Neural cell (in vitro differentiated cells): Measurements from ENCODE around the gene CLHC1. TPM values are rescaled to one million over a fixed set of nuclear protein-coding genes. Genes with fewer than 3 reads are reported as not detected.

Experiments
- H2AFZ ChIP-seq: fragments of 200-600, 300-800 bp; sonication (generic), shearing (Covaris generic); 2 replicates; pipeline ENCODE4 v1.6.0; 2014; ENCODE audit warnings: low read depth, mild to moderate bottlenecking, antibody characterized with exemption, low read length, moderate library complexity
- H3F3A ChIP-seq: fragments of 200-600 bp; shearing (Covaris generic); 2 replicates; pipeline ENCODE4 v1.6.1; 2016; ENCODE audit warnings: mild to moderate bottlenecking, moderate library complexity, mixed read lengths, antibody characterized with exemption, low read length; ENCODE audit not compliant: insufficient read depth, poor library complexity, severe bottlenecking
- H3K27ac ChIP-seq: fragments of 200-600, 300-800 bp; sonication (generic), shearing (Covaris generic); 2 replicates; pipeline ENCODE4 v1.5.1; 2014; ENCODE audit warnings: mild to moderate bottlenecking, low read length, moderate library complexity
- H3K27me3 ChIP-seq: fragments of 300-800, 200-600 bp; sonication (generic), shearing (Covaris generic); 2 replicates; pipeline ENCODE4 v1.6.0; 2014; ENCODE audit warnings: mild to moderate bottlenecking, low read depth, low read length, moderate library complexity; ENCODE audit not compliant: insufficient read depth
- H3K36me3 ChIP-seq: fragments of 300-800, 200-600 bp; sonication (generic), shearing (Covaris generic); 2 replicates; pipeline ENCODE4 v1.5.1; 2014; ENCODE audit warnings: mild to moderate bottlenecking, antibody characterized with exemption, low read length, moderate library complexity; ENCODE audit not compliant: insufficient read depth
- H3K4me2 ChIP-seq: fragments of 300-800, 200-600 bp; sonication (generic), shearing (Covaris generic); 2 replicates; pipeline ENCODE4 v1.6.0; 2014; ENCODE audit warnings: mild to moderate bottlenecking, low read length
- H3K4me3 ChIP-seq: fragments of 300-800, 200-600 bp; sonication (generic), shearing (Covaris generic); 2 replicates; pipeline ENCODE4 v1.5.1; 2014; ENCODE audit warnings: mild to moderate bottlenecking, low read length, moderate library complexity
- H3K79me2 ChIP-seq: fragments of 200-600 bp; shearing (Covaris generic); replicated peaks from 2 replicates; pipeline ENCODE4 v1.6.0; 2014; ENCODE audit warnings: mild to moderate bottlenecking, low read length, moderate library complexity; ENCODE audit not compliant: insufficient read depth
- H3K9ac ChIP-seq: fragments of 300-800, 200-600 bp; sonication (generic), shearing (Covaris generic); 2 replicates; pipeline ENCODE4 v1.6.1; 2016; ENCODE audit warnings: mild to moderate bottlenecking, low read length, mixed read lengths
- H3K9me2 ChIP-seq: fragments of 200-600 bp; shearing (Covaris generic); 2 replicates; pipeline ENCODE4 v1.6.1; 2016; ENCODE audit warnings: mild to moderate bottlenecking, low read length, mixed read lengths; ENCODE audit not compliant: insufficient read depth
- H3K9me3 ChIP-seq: fragments of 200-600, 300-800 bp; sonication (generic), shearing (Covaris generic); 2 replicates; pipeline ENCODE4 v1.6.1; 2016; ENCODE audit warnings: mild to moderate bottlenecking, mixed run types, low read length, moderate library complexity, mixed read lengths
- H4K20me1 ChIP-seq: fragments of 200-600 bp; shearing (Covaris generic); 2 replicates; pipeline ENCODE4 v1.6.1; 2016; ENCODE audit warnings: mild to moderate bottlenecking, mixed run types; ENCODE audit not compliant: insufficient read depth
- CTCF ChIP-seq: fragments of 450-650 bp; IDR thresholded peaks from 2 replicates; pipeline ENCODE4 v1.5.1; 2014; ENCODE audit warnings: antibody characterized with exemption, mild to moderate bottlenecking, moderate library complexity; ENCODE audit not compliant: poor library complexity, severe bottlenecking
- EP300 ChIP-seq: fragments of 450-650 bp; conservative IDR thresholded peaks from 2 replicates; pipeline ENCODE4 v1.6.1; 2014; ENCODE audit warnings: antibody characterized with exemption, mild to moderate bottlenecking, moderate library complexity; ENCODE audit not compliant: poor library complexity, severe bottlenecking
- EZH2 ChIP-seq: fragments of 200-600, 300-800 bp; shearing (Covaris generic), sonication (generic); IDR thresholded peaks from 2 replicates; pipeline ENCODE4 v1.6.1; 2014; ENCODE audit warnings: antibody characterized with exemption, low read length, borderline replicate concordance, mild to moderate bottlenecking; ENCODE audit not compliant: insufficient read depth, poor library complexity, severe bottlenecking
- MXI1 ChIP-seq: fragments of 450-650 bp; conservative IDR thresholded peaks from 2 replicates; pipeline ENCODE4 v1.6.1; 2014; ENCODE audit warnings: antibody characterized with exemption, mild to moderate bottlenecking; ENCODE audit not compliant: poor library complexity, severe bottlenecking
- POLR2AphosphoS5 ChIP-seq: IDR thresholded peaks from 2 replicates; pipeline ENCODE4 v1.6.1; 2012
- RAD21 ChIP-seq: fragments of 450-650 bp; conservative IDR thresholded peaks from 2 replicates; pipeline ENCODE4 v1.6.1; 2014; ENCODE audit warnings: antibody characterized with exemption, mild to moderate bottlenecking, moderate library complexity
- SMC3 ChIP-seq: fragments of 450-650 bp; conservative IDR thresholded peaks from 2 replicates; pipeline ENCODE4 v1.6.1; 2014; ENCODE audit warnings: antibody characterized with exemption, mild to moderate bottlenecking, moderate library complexity; ENCODE audit not compliant: poor library complexity
- TAF1 ChIP-seq: IDR thresholded peaks from 2 replicates; pipeline ENCODE4 v1.6.1; 2012; ENCODE audit warnings: low read depth
- polyA plus RNA-seq: library from polyadenylated mRNA; depleted of rRNA; stranded (reverse); fragments of >200 nt; gene quantifications from 2 replicates; pipeline ENCODE4 v1.2.3, GENCODE V29; 2014
- TF ChIP-seq, protein P1 (sequence below): IDR thresholded peaks from 2 replicates; pipeline ENCODE4 v1.6.1; 2012; ENCODE audit warnings: borderline replicate concordance

CLHC1 gene
- polyA plus RNA-seq, 1 donor from 2014 or later = 43.6 TPM

- Histone ChIP-seq H2AFZ (no peak overlapping the region), H3K4me2 (no peak overlapping the region), H3K27ac (no peak overlapping the region), H4K20me1 (no peaks in the 10 kb centered on the region), H3K36me3 (no peaks in the 10 kb centered on the region), H3K9ac (no peak overlapping the region), H3F3A (no peaks in the 10 kb centered on the region), H3K79me2 (no peaks in the 10 kb centered on the region), H3K4me3 (no peak overlapping the region), H3K9me3 (no peaks in the 10 kb centered on the region), H3K27me3 (no peaks in the 10 kb centered on the region), H3K9me2 (no peaks in the 10 kb centered on the region)
- TF ChIP-seq, protein P1, sequence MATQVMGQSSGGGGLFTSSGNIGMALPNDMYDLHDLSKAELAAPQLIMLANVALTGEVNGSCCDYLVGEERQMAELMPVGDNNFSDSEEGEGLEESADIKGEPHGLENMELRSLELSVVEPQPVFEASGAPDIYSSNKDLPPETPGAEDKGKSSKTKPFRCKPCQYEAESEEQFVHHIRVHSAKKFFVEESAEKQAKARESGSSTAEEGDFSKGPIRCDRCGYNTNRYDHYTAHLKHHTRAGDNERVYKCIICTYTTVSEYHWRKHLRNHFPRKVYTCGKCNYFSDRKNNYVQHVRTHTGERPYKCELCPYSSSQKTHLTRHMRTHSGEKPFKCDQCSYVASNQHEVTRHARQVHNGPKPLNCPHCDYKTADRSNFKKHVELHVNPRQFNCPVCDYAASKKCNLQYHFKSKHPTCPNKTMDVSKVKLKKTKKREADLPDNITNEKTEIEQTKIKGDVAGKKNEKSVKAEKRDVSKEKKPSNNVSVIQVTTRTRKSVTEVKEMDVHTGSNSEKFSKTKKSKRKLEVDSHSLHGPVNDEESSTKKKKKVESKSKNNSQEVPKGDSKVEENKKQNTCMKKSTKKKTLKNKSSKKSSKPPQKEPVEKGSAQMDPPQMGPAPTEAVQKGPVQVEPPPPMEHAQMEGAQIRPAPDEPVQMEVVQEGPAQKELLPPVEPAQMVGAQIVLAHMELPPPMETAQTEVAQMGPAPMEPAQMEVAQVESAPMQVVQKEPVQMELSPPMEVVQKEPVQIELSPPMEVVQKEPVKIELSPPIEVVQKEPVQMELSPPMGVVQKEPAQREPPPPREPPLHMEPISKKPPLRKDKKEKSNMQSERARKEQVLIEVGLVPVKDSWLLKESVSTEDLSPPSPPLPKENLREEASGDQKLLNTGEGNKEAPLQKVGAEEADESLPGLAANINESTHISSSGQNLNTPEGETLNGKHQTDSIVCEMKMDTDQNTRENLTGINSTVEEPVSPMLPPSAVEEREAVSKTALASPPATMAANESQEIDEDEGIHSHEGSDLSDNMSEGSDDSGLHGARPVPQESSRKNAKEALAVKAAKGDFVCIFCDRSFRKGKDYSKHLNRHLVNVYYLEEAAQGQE = no peak
- TF ChIP-seq RAD21 (no peak), EP300 (no peak), TAF1 (no peak), POLR2AphosphoS5 (no peak), SMC3 (no peak), CTCF (no peak), MXI1 (no peak)
Observed at GRCh38 chr2:55153584-55154299, 78.4 kb downstream of the CLHC1 start.

DNA sequence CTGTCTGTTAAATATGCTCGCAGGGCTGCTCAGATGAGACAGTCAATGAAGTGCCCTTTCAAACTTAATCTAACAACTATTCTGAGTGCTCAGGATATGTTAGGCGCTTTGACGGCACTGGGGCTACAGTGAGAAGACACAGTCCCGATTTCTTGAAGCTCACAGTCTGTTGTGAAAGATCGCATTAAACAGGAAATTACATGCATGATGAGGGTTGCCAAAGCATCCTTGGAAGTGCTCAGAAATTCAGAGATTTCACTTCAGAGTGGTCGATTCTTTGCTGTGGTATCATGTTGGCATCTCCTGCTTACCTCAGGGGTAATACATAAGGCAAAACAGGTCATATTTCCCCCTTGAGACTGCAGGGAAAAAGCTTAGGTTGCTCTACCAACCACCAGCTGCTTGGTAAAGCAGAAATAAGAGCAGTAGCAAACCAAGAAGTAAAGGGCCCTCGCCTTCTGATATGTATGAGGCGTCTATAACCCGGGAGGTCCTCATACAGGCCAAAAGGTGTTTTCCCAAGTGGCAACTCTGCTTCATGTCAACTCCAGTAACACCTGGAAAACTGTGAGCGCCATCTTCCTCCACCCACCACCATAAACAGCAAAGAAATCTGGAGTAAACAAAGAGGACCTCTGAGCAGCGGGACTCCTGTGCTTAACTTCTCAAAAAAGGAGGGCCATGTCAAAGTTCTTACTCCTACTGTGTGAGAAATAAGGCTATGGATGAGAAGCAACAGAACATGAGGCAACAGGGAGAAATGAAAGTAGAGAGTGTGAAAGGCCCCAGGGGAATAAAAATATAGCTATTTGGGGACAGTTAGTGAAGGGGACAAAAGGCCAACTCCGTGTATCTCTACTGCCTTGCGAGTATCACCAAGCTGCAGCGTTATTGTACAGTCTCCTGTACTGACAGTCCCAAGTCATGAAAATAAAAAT is 79.3 kb downstream of the CLHC1 start:
- Histone ChIP-seq H3K9ac (no peak overlapping the region), H3K9me3 (no peaks in the 10 kb centered on the region), H3K9me2 (no peaks in the 10 kb centered on the region), H3K27ac (no peak overlapping the region), H3K79me2 (no peaks in the 10 kb centered on the region), H3K36me3 (no peaks in the 10 kb centered on the region), H4K20me1 (no peaks in the 10 kb centered on the region), H3K4me3 (no peak overlapping the region), H2AFZ (no peak overlapping the region), H3F3A (no peaks in the 10 kb centered on the region), H3K4me2 (no peak overlapping the region), H3K27me3 (no peaks in the 10 kb centered on the region)
- TF ChIP-seq EZH2 = no peak
- TF ChIP-seq POLR2AphosphoS5 = no peak
- TF ChIP-seq SMC3 = no peak
- TF ChIP-seq, protein P1 = no peak
